A549 (cell line): ENCODE measurements around the gene RUNX1. TPM values are rescaled to one million over a fixed set of nuclear protein-coding genes. Genes with fewer than 3 reads are reported as not detected.
A peak's percentile ranks its signal among the peaks of the same experiment; 100 is the strongest.

Experiments
- ATAC-seq, 2 experiments: fragments of 200-7000 bp in 1 of 2; fragments of >200 bp in 1 of 2; cut with Nextera tagmentation in 1 of 2; cut with Tn5 transposase in 1 of 2; 3 replicates each; pipeline versions ENCODE4 v1.8.0 to v1.9.1; 2018 to 2020; ENCODE audit warnings: mild to moderate bottlenecking in 1 of 2, moderate library complexity in 1 of 2
- CTCF ChIA-PET: fragments of 300-600 bp; sonication (Branson Sonifier 250); formaldehyde crosslinking; extraction: SDS; loops from one replicate; lab custom pipeline; 2021; ENCODE audit warnings: antibody characterized with exemption, inconsistent platforms; lab: Yijun Ruan, JAX
- POLR2A ChIA-PET: fragments of 350-600 bp; formaldehyde crosslinking; extraction: SDS; loops from one replicate; lab custom pipeline; 2021; ENCODE audit warnings: antibody characterized with exemption, inconsistent platforms; lab: Yijun Ruan, JAX
- DNase-seq, 2 experiments: peaks; one replicate each; pipeline versions ENCODE4 v3.0.0 to v3.0.0-alpha.2; 2011 to 2016; ENCODE audit warnings: low read depth in 1 of 2, low spot score in 1 of 2
- FAIRE-seq: peaks from 2 replicates; lab custom pipeline; 2011; peaks lifted over from hg19 to GRCh38; lab: Jason Lieb, UNC
- H3K27ac ChIP-seq, 2 experiments: fragments of >200 bp; sonication (Bioruptor Twin); formaldehyde crosslinking; 3 replicates each; pipeline ENCODE4 v1.5.1; 2016 to 2017
- H3K4me1 ChIP-seq: fragments of >200 bp; sonication (Bioruptor Twin); formaldehyde crosslinking; 3 replicates; pipeline ENCODE4 v1.6.1; 2016
- H3K4me2 ChIP-seq: fragments of >200 bp; sonication (Bioruptor Twin); formaldehyde crosslinking; 3 replicates; pipeline ENCODE4 v1.6.1; 2016
- H3K4me3 ChIP-seq: fragments of >200 bp; sonication (Bioruptor Twin); formaldehyde crosslinking; 3 replicates; pipeline ENCODE4 v1.5.1; 2016
- H3K9me3 ChIP-seq: fragments of >200 bp; sonication (Bioruptor Twin); formaldehyde crosslinking; 3 replicates; pipeline ENCODE4 v1.6.1; 2016
- BHLHE40 ChIP-seq: IDR thresholded peaks from 2 replicates; pipeline ENCODE4 v1.6.1; 2012; ENCODE audit warnings: low read depth, low read length, inconsistent platforms
- CBX8 ChIP-seq: fragments of 200-600 bp; sonication (generic); IDR thresholded peaks from 2 replicates; pipeline ENCODE4 v1.6.1; 2016
- CEBPB ChIP-seq, 2 experiments: fragments of >200 bp in 1 of 2; sonication (Bioruptor Twin) in 1 of 2; formaldehyde crosslinking in 1 of 2; IDR thresholded peaks; 2 replicates each; pipeline ENCODE4 v1.6.1; 2012 to 2016
- CHD4 ChIP-seq: fragments of 200-600 bp; sonication (generic); IDR thresholded peaks from 2 replicates; pipeline ENCODE4 v1.6.1; 2016; ENCODE audit warnings: antibody characterized with exemption, mild to moderate bottlenecking, borderline replicate concordance
- EHF ChIP-seq: fragments of 250-450 bp; sonication (Bioruptor Pico); IDR thresholded peaks from 2 replicates; pipeline ENCODE4 v1.5.0; 2020; ENCODE audit warnings: mild to moderate bottlenecking
- ESRRA ChIP-seq: fragments of 150-350 bp; IDR thresholded peaks from 2 replicates; pipeline ENCODE4 v1.6.1; 2014; ENCODE audit warnings: mild to moderate bottlenecking, low read length, borderline replicate concordance
- FOSL2 ChIP-seq, 2 experiments: fragments of 450-650 bp in 1 of 2; fragments of >200 bp in 1 of 2; sonication (Bioruptor Twin) in 1 of 2; formaldehyde crosslinking; IDR thresholded peaks; 2 replicates each; pipeline versions ENCODE4 v1.5.0 to v1.6.1; 2016 to 2020; ENCODE audit warnings: mild to moderate bottlenecking in 1 of 2, moderate library complexity in 1 of 2
- GATA3 ChIP-seq: IDR thresholded peaks from 2 replicates; pipeline ENCODE4 v1.6.1; 2012; ENCODE audit warnings: borderline replicate concordance
- HDAC2 ChIP-seq: fragments of 200-600 bp; sonication (generic); IDR thresholded peaks from 2 replicates; pipeline ENCODE4 v1.6.1; 2016
- HOXA7 ChIP-seq: fragments of 250-450 bp; sonication (Bioruptor Pico); IDR thresholded peaks from 2 replicates; pipeline ENCODE4 v1.5.0; 2020; ENCODE audit warnings: mild to moderate bottlenecking, moderate library complexity
- HOXB5 ChIP-seq: fragments of 250-450 bp; sonication (Bioruptor Pico); IDR thresholded peaks from 2 replicates; pipeline ENCODE4 v1.5.0; 2020; ENCODE audit warnings: mild to moderate bottlenecking, moderate library complexity
- JUN ChIP-seq, 2 experiments: fragments of >200 bp; sonication (Bioruptor Twin); formaldehyde crosslinking; IDR thresholded peaks; 2 replicates in 1 of 2; 3 replicates in 1 of 2; pipeline ENCODE4 v1.6.1; 2016 to 2017
- JUNB ChIP-seq: fragments of >200 bp; sonication (Bioruptor Twin); formaldehyde crosslinking; IDR thresholded peaks from 2 replicates; pipeline ENCODE4 v1.6.1; 2016
- KDM5A ChIP-seq: fragments of 200-600 bp; sonication (generic); IDR thresholded peaks from 2 replicates; pipeline ENCODE4 v1.6.1; 2016; ENCODE audit warnings: antibody characterized with exemption, mild to moderate bottlenecking
- MAFK ChIP-seq: fragments of 450-650 bp; IDR thresholded peaks from 2 replicates; pipeline ENCODE4 v1.6.1; 2014; ENCODE audit not compliant: partially characterized antibody
- MAZ ChIP-seq: fragments of 150-350 bp; IDR thresholded peaks from 2 replicates; pipeline ENCODE4 v1.6.1; 2014; ENCODE audit warnings: antibody characterized with exemption, low read depth, low read length, borderline replicate concordance
- MYC ChIP-seq: IDR thresholded peaks from 2 replicates; pipeline ENCODE4 v1.6.1; 2012; ENCODE audit warnings: mild to moderate bottlenecking, inconsistent platforms, low read length, improper control_type of control experiment, borderline replicate concordance
- NPAS2 ChIP-seq: fragments of 250-450 bp; sonication (Bioruptor Pico); IDR thresholded peaks from 2 replicates; pipeline ENCODE4 v1.8.0; 2022; ENCODE audit warnings: mild to moderate bottlenecking, moderate library complexity, borderline replicate concordance
- POLR2A ChIP-seq: IDR thresholded peaks from 2 replicates; pipeline ENCODE4 v1.6.1; 2012; ENCODE audit warnings: mild to moderate bottlenecking, low read length
- POLR2AphosphoS2 ChIP-seq: conservative IDR thresholded peaks from 2 replicates; pipeline ENCODE4 v1.6.1; 2012; ENCODE audit warnings: low read length, improper control_type of control experiment, inconsistent platforms
- RARB ChIP-seq: fragments of 250-450 bp; sonication (Bioruptor Pico); IDR thresholded peaks from 2 replicates; pipeline ENCODE4 v1.8.0; 2021; ENCODE audit warnings: mild to moderate bottlenecking, moderate library complexity
- RNF2 ChIP-seq: fragments of 200-600 bp; sonication (generic); IDR thresholded peaks from 2 replicates; pipeline ENCODE4 v1.6.1; 2016; ENCODE audit warnings: low read depth, mild to moderate bottlenecking, antibody characterized with exemption, moderate library complexity, borderline replicate concordance
- SREBF2 ChIP-seq: fragments of 450-650 bp; IDR thresholded peaks from 2 replicates; pipeline ENCODE4 v1.6.1; 2014; ENCODE audit warnings: mild to moderate bottlenecking, moderate library complexity
- TFCP2L1 ChIP-seq: fragments of 250-450 bp; sonication (Bioruptor Pico); IDR thresholded peaks from 2 replicates; pipeline ENCODE4 v1.5.0; 2021; ENCODE audit warnings: mild to moderate bottlenecking
- ZC3H11A ChIP-seq: fragments of 450-650 bp; IDR thresholded peaks from 2 replicates; pipeline ENCODE4 v1.6.1; 2014; ENCODE audit warnings: antibody characterized with exemption, mild to moderate bottlenecking
- ZFP36 ChIP-seq: fragments of 450-650 bp; IDR thresholded peaks from 2 replicates; pipeline ENCODE4 v1.6.1; 2014; ENCODE audit warnings: borderline replicate concordance; ENCODE audit not compliant: partially characterized antibody
- ZNF302 ChIP-seq: fragments of 250-450 bp; sonication (Bioruptor Pico); IDR thresholded peaks from 2 replicates; pipeline ENCODE4 v1.9.0; 2021; ENCODE audit warnings: inconsistent platforms, mild to moderate bottlenecking, moderate library complexity
- WGBS: methylation state at CpG from one replicate; pipeline ENCODE4 v1.1.6; 2017; ENCODE audit errors: missing lambda C conversion rate; 5-methylcytosine and 5-hydroxymethylcytosine counted together
- polyA plus RNA-seq, 4 experiments: library from polyadenylated mRNA; depleted of rRNA in 3 of 4; stranded (reverse); fragments of >200 nt; fragmentation: RNase III in 1 of 4; extraction: RNeasy Plus Mini Kit Qiagen cat#74134 plus additional on column Dnase treatment in 1 of 4; gene quantifications; 2 replicates in 3 of 4; 3 replicates in 1 of 4; pipeline ENCODE4 v1.2.3, GENCODE V29; 2011 to 2017
- TF ChIP-seq, protein P1 (sequence below): fragments of 450-650 bp; IDR thresholded peaks from 2 replicates; pipeline ENCODE4 v1.6.1; 2014; ENCODE audit warnings: antibody characterized with exemption
- TF ChIP-seq, protein P2 (sequence below): fragments of >200 bp; sonication (Bioruptor Twin); formaldehyde crosslinking; IDR thresholded peaks from 3 replicates; pipeline ENCODE4 v1.6.1; 2016
- TF ChIP-seq, protein P3 (sequence below): IDR thresholded peaks from 2 replicates; pipeline ENCODE4 v1.6.1; 2012
- TF ChIP-seq, protein P4 (sequence below): IDR thresholded peaks from 2 replicates; pipeline ENCODE4 v1.6.1; 2012; ENCODE audit warnings: low read depth, borderline replicate concordance
- TF ChIP-seq, protein P5 (sequence below): fragments of 250-450 bp; sonication (Bioruptor Pico); IDR thresholded peaks from 2 replicates; pipeline ENCODE4 v1.5.0; 2021; ENCODE audit warnings: mild to moderate bottlenecking, moderate library complexity, borderline replicate concordance
- TF ChIP-seq, protein P6 (sequence below): fragments of >200 bp; sonication (Bioruptor Twin); formaldehyde crosslinking; IDR thresholded peaks from 2 replicates; pipeline ENCODE4 v1.6.1; 2016

The RUNX1 gene
- polyA plus RNA-seq, 2 of the 4 experiments (the other 2 are of a cell fraction) = 5.5 TPM

DNA sequence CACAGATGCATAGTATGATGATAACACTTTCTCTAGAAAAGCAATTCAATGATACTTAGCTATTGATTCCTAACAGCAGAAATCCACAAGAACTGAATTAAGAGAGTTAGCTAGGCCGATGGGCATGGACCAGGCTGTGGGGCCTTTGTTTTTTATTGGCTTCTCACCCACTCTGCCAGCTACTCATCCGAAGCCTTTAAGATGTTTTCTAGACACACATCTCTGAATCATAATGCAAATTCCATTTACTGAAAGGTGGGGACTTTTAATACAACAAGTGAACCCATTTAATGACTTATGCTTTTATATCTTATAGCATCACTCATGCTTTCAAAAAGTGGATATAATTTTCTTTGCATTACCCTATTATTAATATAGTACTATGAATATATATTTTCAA, 170.2 kb downstream of the RUNX1 start:
- TF ChIP-seq, protein P1, sequence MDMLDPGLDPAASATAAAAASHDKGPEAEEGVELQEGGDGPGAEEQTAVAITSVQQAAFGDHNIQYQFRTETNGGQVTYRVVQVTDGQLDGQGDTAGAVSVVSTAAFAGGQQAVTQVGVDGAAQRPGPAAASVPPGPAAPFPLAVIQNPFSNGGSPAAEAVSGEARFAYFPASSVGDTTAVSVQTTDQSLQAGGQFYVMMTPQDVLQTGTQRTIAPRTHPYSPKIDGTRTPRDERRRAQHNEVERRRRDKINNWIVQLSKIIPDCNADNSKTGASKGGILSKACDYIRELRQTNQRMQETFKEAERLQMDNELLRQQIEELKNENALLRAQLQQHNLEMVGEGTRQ = no peak
- TF ChIP-seq, protein P2, sequence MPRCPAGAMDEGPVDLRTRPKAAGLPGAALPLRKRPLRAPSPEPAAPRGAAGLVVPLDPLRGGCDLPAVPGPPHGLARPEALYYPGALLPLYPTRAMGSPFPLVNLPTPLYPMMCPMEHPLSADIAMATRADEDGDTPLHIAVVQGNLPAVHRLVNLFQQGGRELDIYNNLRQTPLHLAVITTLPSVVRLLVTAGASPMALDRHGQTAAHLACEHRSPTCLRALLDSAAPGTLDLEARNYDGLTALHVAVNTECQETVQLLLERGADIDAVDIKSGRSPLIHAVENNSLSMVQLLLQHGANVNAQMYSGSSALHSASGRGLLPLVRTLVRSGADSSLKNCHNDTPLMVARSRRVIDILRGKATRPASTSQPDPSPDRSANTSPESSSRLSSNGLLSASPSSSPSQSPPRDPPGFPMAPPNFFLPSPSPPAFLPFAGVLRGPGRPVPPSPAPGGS = no peak
- no peak for TF ChIP-seq MAZ
- TF ChIP-seq BHLHE40 = no peak
- no peak for TF ChIP-seq ZC3H11A
- TF ChIP-seq, protein P3, sequence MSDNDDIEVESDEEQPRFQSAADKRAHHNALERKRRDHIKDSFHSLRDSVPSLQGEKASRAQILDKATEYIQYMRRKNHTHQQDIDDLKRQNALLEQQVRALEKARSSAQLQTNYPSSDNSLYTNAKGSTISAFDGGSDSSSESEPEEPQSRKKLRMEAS = no peak
- no peak for TF ChIP-seq CHD4
- no peak for TF ChIP-seq POLR2A
- no peak for TF ChIP-seq EHF
- no peak for TF ChIP-seq MYC
- no peak for TF ChIP-seq HOXB5 (CRISPR knock-in tag)
- no peak for TF ChIP-seq CEBPB (IDR thresholded peaks at IDR 0.05)
- TF ChIP-seq, protein P4, sequence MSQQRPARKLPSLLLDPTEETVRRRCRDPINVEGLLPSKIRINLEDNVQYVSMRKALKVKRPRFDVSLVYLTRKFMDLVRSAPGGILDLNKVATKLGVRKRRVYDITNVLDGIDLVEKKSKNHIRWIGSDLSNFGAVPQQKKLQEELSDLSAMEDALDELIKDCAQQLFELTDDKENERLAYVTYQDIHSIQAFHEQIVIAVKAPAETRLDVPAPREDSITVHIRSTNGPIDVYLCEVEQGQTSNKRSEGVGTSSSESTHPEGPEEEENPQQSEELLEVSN = no peak
- TF ChIP-seq HOXA7 (CRISPR knock-in tag) = no peak
- TF ChIP-seq HDAC2 = no peak
- no peak for TF ChIP-seq RNF2
- no peak for TF ChIP-seq POLR2AphosphoS2
- TF ChIP-seq, protein P5, sequence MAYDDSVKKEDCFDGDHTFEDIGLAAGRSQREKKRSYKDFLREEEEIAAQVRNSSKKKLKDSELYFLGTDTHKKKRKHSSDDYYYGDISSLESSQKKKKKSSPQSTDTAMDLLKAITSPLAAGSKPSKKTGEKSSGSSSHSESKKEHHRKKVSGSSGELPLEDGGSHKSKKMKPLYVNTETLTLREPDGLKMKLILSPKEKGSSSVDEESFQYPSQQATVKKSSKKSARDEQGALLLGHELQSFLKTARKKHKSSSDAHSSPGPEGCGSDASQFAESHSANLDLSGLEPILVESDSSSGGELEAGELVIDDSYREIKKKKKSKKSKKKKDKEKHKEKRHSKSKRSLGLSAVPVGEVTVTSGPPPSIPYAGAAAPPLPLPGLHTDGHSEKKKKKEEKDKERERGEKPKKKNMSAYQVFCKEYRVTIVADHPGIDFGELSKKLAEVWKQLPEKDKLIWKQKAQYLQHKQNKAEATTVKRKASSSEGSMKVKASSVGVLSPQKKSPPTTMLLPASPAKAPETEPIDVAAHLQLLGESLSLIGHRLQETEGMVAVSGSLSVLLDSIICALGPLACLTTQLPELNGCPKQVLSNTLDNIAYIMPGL (CRISPR knock-in tag) = no peak
- no peak for TF ChIP-seq CBX8
- TF ChIP-seq, all 56 proteins: peak for 0
- FAIRE-seq (no peak), ATAC-seq (peak in 1 of 2 experiments; percentile 11; a peak in 2 of 6 replicates), DNase-seq (no peak)
- Histone ChIP-seq H3K4me1 (peaks cover 60% of the 10 kb centered on the region), H3K4me3 (peak overlapping the region; percentile 14; the same call in 1 of the 3 replicates), H3K4me2 (peak overlapping the region; percentile 88), H3K9me3 (no peaks in the 10 kb centered on the region), H3K27ac (peak overlapping the region; percentile 56 to 75)
- whole genome bisulfite sequencing = 0% methylated on average over 2 of the region's 2 CpGs
- POLR2A ChIA-PET = interaction anchor here (2.2 kb wide), 1 partner anchor 9 kb away, joined by 12 read pairs; no protein-coding TSS in a partner anchor
- CTCF ChIA-PET = interaction anchor here (1.4 to 5.4 kb wide), 2 partner anchors 8 to 133 kb away, joined by 5 to 24 read pairs; no protein-coding TSS in a partner anchor

DNA sequence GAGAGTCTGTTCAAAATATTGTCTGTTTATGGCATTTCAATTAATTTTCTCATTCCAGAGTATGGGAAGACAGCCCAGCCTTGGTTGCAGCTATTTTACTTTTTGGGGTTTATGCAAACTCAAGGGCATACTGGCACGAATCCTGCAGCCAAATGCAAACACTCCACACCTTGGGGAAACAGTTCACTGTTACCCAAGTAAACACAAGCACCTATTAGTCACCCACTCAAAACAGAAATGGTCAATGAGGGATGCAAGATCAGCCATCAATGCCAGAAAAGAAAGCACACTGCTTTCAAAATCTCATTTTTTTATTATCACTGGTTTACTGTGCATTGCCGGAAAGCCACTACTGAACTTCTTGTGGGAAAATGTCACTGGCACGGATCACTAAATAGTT, 170.6 kb downstream of the RUNX1 start:
- Histone ChIP-seq H3K27ac (peak overlapping the region; percentile 56 to 75), H3K4me3 (peak overlapping the region; percentile 14; the same call in 1 of the 3 replicates), H3K4me1 (peaks cover 56% of the 10 kb centered on the region), H3K9me3 (no peaks in the 10 kb centered on the region), H3K4me2 (peak overlapping the region; percentile 88)
- ChIA-PET POLR2A (interaction anchor here (2.2 kb wide), 1 partner anchor 10 kb away, joined by 12 read pairs; no protein-coding TSS in a partner anchor), CTCF (interaction anchor here (0.5 to 5.4 kb wide), 2 partner anchors 133 to 522 kb away, joined by 3 to 24 read pairs; no protein-coding TSS in a partner anchor)
- 4% methylated on average over 3 of the region's 3 CpGs for whole genome bisulfite sequencing
- peak in 1 of 2 experiments; percentile 75; a peak in 3 of 6 replicates for ATAC-seq
- FAIRE-seq = no peak
- peak in 1 of 2 experiments; percentile 77 for DNase-seq
- no peak for TF ChIP-seq RARB (CRISPR knock-in tag)
- TF ChIP-seq CEBPB (IDR thresholded peaks at IDR 0.05) = peak in 1 of 2 experiments; percentile 44; a peak in 1 of 4 replicates
- TF ChIP-seq SREBF2 = no peak
- no peak for TF ChIP-seq POLR2A
- no peak for TF ChIP-seq TFCP2L1 (CRISPR knock-in tag)
- no peak for TF ChIP-seq FOSL2 (IDR thresholded peaks at IDR 0.05)
- peak; percentile 83 for TF ChIP-seq FOSL2 (CRISPR knock-in tag; IDR thresholded peaks at IDR 0.05)
- TF ChIP-seq MAFK = no peak
- no peak for TF ChIP-seq ESRRA
- peak in 1 of 2 experiments; percentile 45; a peak in 1 of 5 replicates for TF ChIP-seq JUN (IDR thresholded peaks at IDR 0.05)
- no peak for TF ChIP-seq MAZ
- TF ChIP-seq, protein P3 = peak; percentile 49; the same call in 1 of the 2 replicates
- TF ChIP-seq ZFP36 = no peak
- no peak for TF ChIP-seq CBX8
- no peak for TF ChIP-seq EHF
- TF ChIP-seq KDM5A = no peak
- no peak for TF ChIP-seq CHD4
- TF ChIP-seq ZNF302 = no peak
- peak; percentile 62 for TF ChIP-seq JUNB
- TF ChIP-seq NPAS2 (CRISPR knock-in tag) = no peak
- TF ChIP-seq, protein P6, sequence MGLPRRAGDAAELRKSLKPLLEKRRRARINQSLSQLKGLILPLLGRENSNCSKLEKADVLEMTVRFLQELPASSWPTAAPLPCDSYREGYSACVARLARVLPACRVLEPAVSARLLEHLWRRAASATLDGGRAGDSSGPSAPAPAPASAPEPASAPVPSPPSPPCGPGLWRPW = no peak
- TF ChIP-seq MYC = no peak
- no peak for TF ChIP-seq ZC3H11A
- TF ChIP-seq GATA3 = peak; percentile 81
